ENCODE data around the gene ACER3. TPM values are rescaled to one million over a fixed set of nuclear protein-coding genes. Genes with fewer than 3 reads are reported as not detected.

ACER3 gene
- total and polyA plus RNA-seq, 8 donors: 2.0 to 13.2 (median 5.9) TPM

DNA sequence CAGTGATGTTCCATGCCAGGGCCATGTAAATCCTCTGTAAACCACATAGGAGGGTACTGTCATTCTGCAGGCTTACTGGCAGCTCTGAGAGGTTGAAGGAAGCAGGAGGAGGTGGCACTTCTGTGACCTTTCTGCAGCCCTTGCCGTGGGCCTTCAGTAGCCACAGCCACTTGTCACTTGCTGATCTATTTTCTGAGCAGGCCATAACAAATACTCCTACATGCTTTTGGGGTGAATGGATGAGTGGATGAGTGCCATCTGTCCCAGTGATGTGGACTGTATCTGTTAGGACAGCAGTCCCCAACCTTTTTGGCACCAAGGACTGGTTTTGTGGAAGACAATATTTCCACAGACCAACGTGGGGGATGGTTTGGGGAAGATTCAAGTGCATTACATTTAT lies 183.6 kb downstream of the ACER3 start:
- H3K9me3 ChIP-seq: no peaks in the 10 kb centered on the region
- WGBS, 2 donors: 76 to 85% methylated on average over 2 of the region's 2 CpGs
- intact Hi-C loops (cut with DNase I): loop anchor here in 1 of 3 donors (5.0 to 10.0 kb wide), 3 partner anchors 122 to 230 kb away; no protein-coding TSS in a partner anchor
- H3K27me3 ChIP-seq: peaks cover 0 to 6% (median 1%) of the 10 kb centered on the region in 4 donors
- FAIRE-seq: no peak
- H3K4me1 ChIP-seq: no peaks in the 10 kb centered on the region
- DNase-seq: no peak
- no peak overlapping the region for H3K27ac ChIP-seq
- ATAC-seq: no peak
- no peak overlapping the region for H3K4me3 ChIP-seq
- TF ChIP-seq, protein P1, sequence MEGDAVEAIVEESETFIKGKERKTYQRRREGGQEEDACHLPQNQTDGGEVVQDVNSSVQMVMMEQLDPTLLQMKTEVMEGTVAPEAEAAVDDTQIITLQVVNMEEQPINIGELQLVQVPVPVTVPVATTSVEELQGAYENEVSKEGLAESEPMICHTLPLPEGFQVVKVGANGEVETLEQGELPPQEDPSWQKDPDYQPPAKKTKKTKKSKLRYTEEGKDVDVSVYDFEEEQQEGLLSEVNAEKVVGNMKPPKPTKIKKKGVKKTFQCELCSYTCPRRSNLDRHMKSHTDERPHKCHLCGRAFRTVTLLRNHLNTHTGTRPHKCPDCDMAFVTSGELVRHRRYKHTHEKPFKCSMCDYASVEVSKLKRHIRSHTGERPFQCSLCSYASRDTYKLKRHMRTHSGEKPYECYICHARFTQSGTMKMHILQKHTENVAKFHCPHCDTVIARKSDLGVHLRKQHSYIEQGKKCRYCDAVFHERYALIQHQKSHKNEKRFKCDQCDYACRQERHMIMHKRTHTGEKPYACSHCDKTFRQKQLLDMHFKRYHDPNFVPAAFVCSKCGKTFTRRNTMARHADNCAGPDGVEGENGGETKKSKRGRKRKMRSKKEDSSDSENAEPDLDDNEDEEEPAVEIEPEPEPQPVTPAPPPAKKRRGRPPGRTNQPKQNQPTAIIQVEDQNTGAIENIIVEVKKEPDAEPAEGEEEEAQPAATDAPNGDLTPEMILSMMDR (IDR thresholded peaks at IDR 0.05): no peak
- no peaks in the 10 kb centered on the region for H3K36me3 ChIP-seq

DNA sequence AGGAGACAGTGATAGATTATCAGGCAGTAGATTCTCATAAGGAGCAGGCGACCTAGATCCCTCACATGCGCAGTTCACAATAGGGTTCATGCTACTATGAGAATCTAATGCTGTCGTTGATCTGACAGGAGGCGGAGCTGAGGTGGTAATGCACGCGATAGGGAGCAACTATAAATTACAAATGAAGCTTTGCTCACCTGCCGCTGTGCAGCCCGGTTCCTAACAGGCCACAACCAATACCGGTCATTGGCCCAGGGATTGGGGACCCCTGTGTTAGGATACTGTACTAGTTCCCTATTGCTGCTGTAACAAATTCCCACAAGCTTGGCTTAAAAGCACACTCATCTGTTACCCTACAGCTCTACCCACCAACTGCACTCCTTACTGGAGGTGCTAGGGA lies 184.2 kb downstream of the ACER3 start:
- FAIRE-seq (no peak), DNase-seq (no peak), ATAC-seq (no peak)
- no peak overlapping the region for H3K27ac ChIP-seq
- intact Hi-C loops (cut with DNase I): loop anchor here in 1 of 3 donors (5.0 to 10.0 kb wide), 4 partner anchors 67 to 230 kb away; no protein-coding TSS in a partner anchor
- H3K4me3 ChIP-seq: no peak overlapping the region
- peaks cover 0 to 6% (median 1%) of the 10 kb centered on the region in 4 donors for H3K27me3 ChIP-seq
- WGBS, 2 donors: 91 to 95% methylated on average over 9 of the region's 9 CpGs
- no peaks in the 10 kb centered on the region for H3K36me3 ChIP-seq
- TF ChIP-seq, protein P1 (IDR thresholded peaks at IDR 0.05): no peak
- no peaks in the 10 kb centered on the region for H3K9me3 ChIP-seq
- no peaks in the 10 kb centered on the region for H3K4me1 ChIP-seq

GRCh38 chr11:77046060-77046501 lies 185.4 kb downstream of the ACER3 start:
- no peaks in the 10 kb centered on the region for H3K9me3 ChIP-seq
- peaks cover 0 to 3% (median 0%) of the 10 kb centered on the region in 4 donors for H3K27me3 ChIP-seq
- ATAC-seq (peak; percentile 60 to 85 (median 77)), FAIRE-seq (no peak), DNase-seq (peak; percentile 41 to 89 (median 66))
- no peaks in the 10 kb centered on the region for H3K4me1 ChIP-seq
- H3K36me3 ChIP-seq: no peaks in the 10 kb centered on the region
- intact Hi-C loops (cut with DNase I): loop anchor here in 1 of 3 donors (5.0 to 10.0 kb wide), 3 partner anchors 66 to 231 kb away; no protein-coding TSS in a partner anchor
- no peak overlapping the region for H3K4me3 ChIP-seq
- no peak overlapping the region for H3K27ac ChIP-seq
- TF ChIP-seq, protein P1 (IDR thresholded peaks at IDR 0.05): peak; percentile 76 to 85 (median 82)
- WGBS, 2 donors: 5% methylated on average over 39 of the region's 39 CpGs

DNA sequence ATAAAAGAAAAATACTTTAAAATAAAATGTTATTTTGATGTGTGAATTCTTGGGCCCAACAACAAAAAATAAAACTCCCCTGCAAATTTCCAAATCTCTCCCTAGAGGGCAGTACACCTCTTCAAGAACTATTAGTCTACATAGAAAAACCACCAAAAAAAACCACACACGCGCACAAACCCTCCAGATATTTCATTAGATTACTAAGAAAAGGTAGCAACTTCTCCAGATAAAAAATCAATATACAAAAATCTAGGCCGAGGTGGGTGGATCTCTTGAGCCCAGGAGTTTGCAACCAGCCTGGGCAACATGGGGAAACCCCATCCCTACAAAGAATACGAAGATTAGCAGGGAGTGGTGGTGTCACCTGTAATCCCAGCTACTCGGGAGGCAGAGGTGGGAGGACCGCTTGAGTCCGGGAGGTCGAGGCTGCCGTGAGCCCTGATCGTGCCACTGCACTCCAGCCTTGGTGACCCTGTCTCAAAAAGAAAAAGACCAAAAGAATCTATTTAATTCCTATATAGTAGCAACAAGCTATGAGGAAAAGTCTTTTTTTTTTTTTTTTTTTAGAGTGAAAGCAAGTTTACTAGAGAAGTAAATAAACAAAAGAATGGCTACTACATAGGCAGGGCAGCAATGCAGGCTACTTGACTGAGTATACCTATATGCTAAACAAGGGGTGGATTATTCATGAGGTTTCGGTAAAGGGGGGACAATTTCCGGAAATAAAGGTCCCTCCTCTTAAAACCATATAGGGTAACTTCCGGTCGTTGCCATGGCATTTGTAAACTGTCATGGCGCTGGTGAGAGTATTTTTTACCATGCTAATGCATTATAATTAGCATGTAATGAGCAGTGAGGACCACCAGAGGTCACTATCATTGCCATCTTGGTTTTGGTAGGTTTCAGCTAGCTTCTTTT lies 186.5 kb downstream of the ACER3 start:
- FAIRE-seq (peak; percentile 96), DNase-seq (peak in 3 of 6 donors; percentile 81 to 86 (median 84)), ATAC-seq (peak; percentile 89 to 93 (median 90))
- intact Hi-C loops (cut with DNase I): loop anchor here in 1 of 3 donors (5.0 to 10.0 kb wide), 3 partner anchors 65 to 232 kb away; no protein-coding TSS in a partner anchor
- TF ChIP-seq, protein P1 (IDR thresholded peaks at IDR 0.05): peak; percentile 59 to 73 (median 70)
- Histone ChIP-seq H3K4me3 (peak overlapping the region in 3 of 4 donors; percentile 20 to 44 (median 24)), H3K36me3 (no peaks in the 10 kb centered on the region), H3K4me1 (no peaks in the 10 kb centered on the region), H3K9me3 (no peaks in the 10 kb centered on the region), H3K27me3 (peaks cover 0 to 3% (median 0%) of the 10 kb centered on the region in 4 donors), H3K27ac (peak overlapping the region in 2 of 4 donors; percentile 50 to 76)
- WGBS, 2 donors: 7 to 9% methylated on average over 15 of the region's 15 CpGs
